B cell (primary cell): Measurements from ENCODE around the gene ITGA2B. TPM values are rescaled to one million over a fixed set of nuclear protein-coding genes. Genes with fewer than 3 reads are reported as not detected.

ENCODE experiments used
- ATAC-seq: fragments of 200-7000 bp; cut with Tn5 transposase; one replicate; pipeline ENCODE4 v1.10.0; 2021; ENCODE audit warnings: low read depth, mild to moderate bottlenecking, moderate number of reproducible peaks, moderate library complexity
- CTCF ChIA-PET: fragments of 350-600 bp; sonication (Branson Sonifier 250); formaldehyde crosslinking; loops from one replicate; lab custom pipeline; 2021; ENCODE audit warnings: antibody characterized with exemption, inconsistent platforms; lab: Charles Lee
- POLR2A ChIA-PET: fragments of 350-600 bp; sonication (Branson Sonifier 250); formaldehyde crosslinking; loops from one replicate; lab custom pipeline; 2021; ENCODE audit warnings: antibody characterized with exemption; lab: Charles Lee
- DNase-seq: peaks from one replicate; pipeline ENCODE4 v3.0.0; 2013
- H2AFZ ChIP-seq: 2 replicates; pipeline ENCODE4 v1.6.1; 2012; ENCODE audit warnings: mild to moderate bottlenecking, low read depth, low read length; ENCODE audit not compliant: insufficient read depth, poor library complexity, severe bottlenecking
- H3K27ac ChIP-seq, 2 donors: 1 replicate in 1 of 2; 2 replicates in 1 of 2; pipeline ENCODE4 v1.5.1; 2012 to 2013; ENCODE audit warnings: low read length in 2 of 2, mild to moderate bottlenecking in 2 of 2, moderate library complexity in 1 of 2
- H3K27me3 ChIP-seq, 4 experiments: fragments of 200-600 bp in 1 of 4; sonication (generic) in 1 of 4; replicated peaks in 1 of 4; 1 replicate in 2 of 4; 2 replicates in 2 of 4; pipeline versions ENCODE4 v1.6.1 to v1.7.0; 2013 to 2016; ENCODE audit warnings: low read length in 3 of 4, mild to moderate bottlenecking in 2 of 4, mixed read lengths in 1 of 4, moderate library complexity in 1 of 4; ENCODE audit not compliant: insufficient read depth in 4 of 4, control insufficient read depth in 3 of 4; ENCODE audit errors: control extremely low read depth in 1 of 4
- H3K36me3 ChIP-seq, 2 experiments: replicated peaks in 1 of 2; 1 replicate in 1 of 2; 2 replicates in 1 of 2; pipeline versions ENCODE4 v1.6.1 to v1.7.1; 2013; ENCODE audit warnings: low read length in 1 of 2; ENCODE audit not compliant: insufficient read depth in 2 of 2, control insufficient read depth in 1 of 2; ENCODE audit errors: control extremely low read depth in 1 of 2, extremely low read depth in 1 of 2
- H3K4me1 ChIP-seq, 2 donors: fragments of 200-600 bp in 1 of 2; sonication (generic) in 1 of 2; 1 replicate in 1 of 2; 2 replicates in 1 of 2; pipeline versions ENCODE4 v1.5.1 to v1.6.1; 2013 to 2017; ENCODE audit warnings: low read length in 2 of 2; ENCODE audit not compliant: control insufficient read depth in 2 of 2, insufficient read depth in 2 of 2
- H3K4me2 ChIP-seq: replicated peaks from 2 replicates; pipeline ENCODE3; 2012; ENCODE audit warnings: mild to moderate bottlenecking, low read depth, low read length; ENCODE audit not compliant: poor library complexity, severe bottlenecking
- H3K4me3 ChIP-seq, 5 experiments: fragments of 200-600 bp in 1 of 5; sonication (generic) in 1 of 5; 1 replicate in 3 of 5; 2 replicates in 2 of 5; pipeline versions ENCODE4 v1.5.1 to v1.7.0; 2011 to 2016; ENCODE audit warnings: low read length in 4 of 5, mild to moderate bottlenecking in 4 of 5, low read depth in 2 of 5, control low read depth in 1 of 5, moderate library complexity in 1 of 5; ENCODE audit not compliant: insufficient read depth in 1 of 5; ENCODE audit errors: control extremely low read depth in 1 of 5, extremely low read depth in 1 of 5
- H3K79me2 ChIP-seq: fragments of 200-600 bp; sonication (generic); one replicate; pipeline ENCODE4 v1.6.0; 2016; ENCODE audit warnings: low read length; ENCODE audit not compliant: control insufficient read depth, insufficient read depth
- H3K9ac ChIP-seq: fragments of 200-600 bp; sonication (generic); 2 replicates; pipeline ENCODE4 v1.6.1; 2017; ENCODE audit warnings: mild to moderate bottlenecking, low read length, moderate library complexity
- H3K9me3 ChIP-seq, 3 donors: one replicate each; pipeline versions ENCODE4 v1.6.1 to v1.7.1; 2013; ENCODE audit warnings: low read length in 2 of 3; ENCODE audit not compliant: control insufficient read depth in 2 of 3, insufficient read depth in 1 of 3; ENCODE audit errors: control extremely low read depth in 1 of 3
- H4K20me1 ChIP-seq: 2 replicates; pipeline ENCODE4 v1.6.0; 2012; ENCODE audit warnings: mild to moderate bottlenecking, low read length; ENCODE audit not compliant: insufficient read depth, control insufficient read depth, poor library complexity, severe bottlenecking
- H3K27ac Mint-ChIP-seq: one replicate; pipeline ENCODE4 v1.8.0; 2021; ENCODE audit warnings: mixed read lengths
- H3K27me3 Mint-ChIP-seq: one replicate; pipeline ENCODE4 v1.8.0; 2021; ENCODE audit warnings: mixed read lengths
- H3K4me1 Mint-ChIP-seq: one replicate; pipeline ENCODE4 v1.8.0; 2021; ENCODE audit warnings: mixed read lengths
- H3K4me3 Mint-ChIP-seq: one replicate; pipeline ENCODE4 v1.8.0; 2021; ENCODE audit warnings: mixed read lengths
- H3K9me3 Mint-ChIP-seq: one replicate; pipeline ENCODE4 v1.8.0; 2022; ENCODE audit warnings: mixed read lengths; ENCODE audit not compliant: insufficient read depth
- EZH2 ChIP-seq: IDR thresholded peaks from 2 replicates; pipeline ENCODE4 v1.6.1; 2012; ENCODE audit warnings: borderline replicate concordance, low read depth, mild to moderate bottlenecking, moderate library complexity, low read length; ENCODE audit not compliant: insufficient read depth, poor library complexity, severe bottlenecking
- WGBS: methylation state at CpG from one replicate; pipeline ENCODE4 v1.1.5; 2013; ENCODE audit warnings: missing lambda C conversion rate; ENCODE audit not compliant: insufficient coverage; 5-methylcytosine and 5-hydroxymethylcytosine counted together
- intact Hi-C: fragments of 100-400 bp; cut with micrococcal nuclease; formaldehyde crosslinking; loops from one replicate; pipeline ENCODE4 v1.10.0; 2022
- polyA plus RNA-seq: library from polyadenylated mRNA; depleted of rRNA; stranded (reverse); fragments of >200 nt; gene quantifications from 2 replicates; pipeline ENCODE4 v1.2.3, GENCODE V29; 2012
- total RNA-seq, 2 donors: library from RNA; stranded (reverse); fragments of 120-200 nt in 1 of 2; gene quantifications; 1 replicate in 1 of 2; 2 replicates in 1 of 2; pipeline versions ENCODE4 v1.2.3 to v1.2.4, GENCODE V29; 2013 to 2022
- TF ChIP-seq, protein P1 (sequence below): fragments of 200-600 bp; IDR thresholded peaks from one replicate; pipeline ENCODE4 v1.8.0; 2022; ENCODE audit warnings: antibody characterized with exemption, mild to moderate bottlenecking

ITGA2B gene
- total and polyA plus RNA-seq, 2 donors (not counting 1 experiment from before 2014, with no cell fraction given) = 0.15 to 0.20 TPM

DNA sequence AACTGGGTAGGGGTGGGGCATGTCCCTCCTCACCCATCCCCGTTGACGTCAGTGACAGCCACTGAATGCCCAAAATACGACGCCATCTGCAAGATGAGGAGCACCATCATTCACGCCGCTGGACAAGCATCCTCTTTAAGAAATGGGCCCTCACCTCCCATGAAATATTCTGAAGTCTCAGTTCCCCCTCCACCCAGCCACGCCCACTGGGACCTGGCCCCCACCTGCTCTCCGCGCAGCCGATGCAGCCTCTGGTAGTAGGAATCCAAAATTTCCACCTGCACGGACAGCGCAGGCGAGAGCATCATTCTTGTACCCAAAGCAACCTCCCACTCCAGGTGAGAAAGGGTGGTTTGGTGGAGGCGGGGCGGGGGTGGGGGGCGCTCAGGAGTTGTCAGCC is 5.6 kb downstream of the ITGA2B start:
- no peaks in the 10 kb centered on the region for H3K79me2 ChIP-seq
- ATAC-seq (no peak), DNase-seq (no peak)
- H3K4me3 ChIP-seq = no peak overlapping the region
- peaks cover 0 to 43% (median 11%) of the 10 kb centered on the region in 4 experiments for H3K27me3 ChIP-seq
- peaks cover 17 to 19% of the 10 kb centered on the region in 2 donors for H3K4me1 ChIP-seq
- intact Hi-C loops = no loop called here
- peaks cover 33% of the 10 kb centered on the region for H3K27me3 Mint-ChIP-seq
- H3K9ac ChIP-seq = no peak overlapping the region
- no peak overlapping the region for H3K27ac ChIP-seq
- H3K9me3 Mint-ChIP-seq = no peaks in the 10 kb centered on the region
- H3K4me2 ChIP-seq = no peak overlapping the region
- ChIA-PET POLR2A (no interaction called here), CTCF (no interaction called here)
- H4K20me1 ChIP-seq = no peaks in the 10 kb centered on the region
- H3K36me3 ChIP-seq = no peaks in the 10 kb centered on the region
- peaks cover 16% of the 10 kb centered on the region for H3K4me1 Mint-ChIP-seq
- TF ChIP-seq EZH2 = no peak
- TF ChIP-seq, protein P1, sequence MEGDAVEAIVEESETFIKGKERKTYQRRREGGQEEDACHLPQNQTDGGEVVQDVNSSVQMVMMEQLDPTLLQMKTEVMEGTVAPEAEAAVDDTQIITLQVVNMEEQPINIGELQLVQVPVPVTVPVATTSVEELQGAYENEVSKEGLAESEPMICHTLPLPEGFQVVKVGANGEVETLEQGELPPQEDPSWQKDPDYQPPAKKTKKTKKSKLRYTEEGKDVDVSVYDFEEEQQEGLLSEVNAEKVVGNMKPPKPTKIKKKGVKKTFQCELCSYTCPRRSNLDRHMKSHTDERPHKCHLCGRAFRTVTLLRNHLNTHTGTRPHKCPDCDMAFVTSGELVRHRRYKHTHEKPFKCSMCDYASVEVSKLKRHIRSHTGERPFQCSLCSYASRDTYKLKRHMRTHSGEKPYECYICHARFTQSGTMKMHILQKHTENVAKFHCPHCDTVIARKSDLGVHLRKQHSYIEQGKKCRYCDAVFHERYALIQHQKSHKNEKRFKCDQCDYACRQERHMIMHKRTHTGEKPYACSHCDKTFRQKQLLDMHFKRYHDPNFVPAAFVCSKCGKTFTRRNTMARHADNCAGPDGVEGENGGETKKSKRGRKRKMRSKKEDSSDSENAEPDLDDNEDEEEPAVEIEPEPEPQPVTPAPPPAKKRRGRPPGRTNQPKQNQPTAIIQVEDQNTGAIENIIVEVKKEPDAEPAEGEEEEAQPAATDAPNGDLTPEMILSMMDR = no peak
- H2AFZ ChIP-seq = no peak overlapping the region
- H3K27ac Mint-ChIP-seq = no peak overlapping the region
- 92% methylated on average over 7 of the region's 16 CpGs for WGBS
- no peak overlapping the region for H3K4me3 Mint-ChIP-seq
- peaks cover 0 to 13% (median 0%) of the 10 kb centered on the region in 3 donors for H3K9me3 ChIP-seq

DNA sequence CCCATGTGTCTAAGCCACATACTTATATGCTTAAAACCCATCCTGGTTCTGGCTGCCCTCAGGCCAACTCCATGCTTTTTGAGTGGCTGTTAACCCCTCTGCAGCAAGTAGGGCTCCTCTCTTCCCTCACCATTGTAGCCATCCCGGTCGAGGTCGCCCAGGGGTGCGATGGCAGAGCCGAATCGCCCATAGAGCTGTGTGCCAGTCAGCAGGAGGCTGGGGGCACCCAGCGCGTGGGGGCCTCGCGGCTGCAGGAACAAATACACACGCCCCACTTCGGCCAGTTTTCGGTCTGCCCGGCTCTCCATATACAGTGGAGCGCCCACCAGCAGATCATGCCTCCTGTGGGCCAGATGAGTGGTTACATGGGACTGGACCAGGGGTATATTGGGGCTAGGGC is 6.1 kb downstream of the ITGA2B start:
- peaks cover 0 to 13% (median 0%) of the 10 kb centered on the region in 3 donors for H3K9me3 ChIP-seq
- ATAC-seq (no peak), DNase-seq (no peak)
- H3K79me2 ChIP-seq = no peaks in the 10 kb centered on the region
- H3K9ac ChIP-seq = no peak overlapping the region
- H3K27ac ChIP-seq = no peak overlapping the region
- H4K20me1 ChIP-seq = no peaks in the 10 kb centered on the region
- 97% methylated on average over 15 of the region's 15 CpGs for WGBS
- peaks cover 0 to 43% (median 11%) of the 10 kb centered on the region in 4 experiments for H3K27me3 ChIP-seq
- H3K4me3 ChIP-seq = no peak overlapping the region
- ChIA-PET POLR2A (no interaction called here), CTCF (no interaction called here)
- Mint-ChIP-seq H3K4me3 (no peak overlapping the region), H3K4me1 (peaks cover 15% of the 10 kb centered on the region), H3K9me3 (no peaks in the 10 kb centered on the region), H3K27me3 (peaks cover 37% of the 10 kb centered on the region), H3K27ac (no peak overlapping the region)
- H3K4me2 ChIP-seq = no peak overlapping the region
- no peak overlapping the region for H2AFZ ChIP-seq
- H3K4me1 ChIP-seq = peaks cover 17 to 19% of the 10 kb centered on the region in 2 donors
- intact Hi-C loops = no loop called here
- no peak for TF ChIP-seq EZH2
- TF ChIP-seq, protein P1 = no peak
- H3K36me3 ChIP-seq = no peaks in the 10 kb centered on the region
